HEK293T (cell line): Measurements from ENCODE around the gene LRP1B.

Experiments used
- CTCF ChIA-PET: fragments of 350-600 bp; formaldehyde crosslinking; extraction: SDS; loops from one replicate; lab custom pipeline; 2021; ENCODE audit warnings: antibody characterized with exemption, inconsistent platforms; lab: Yijun Ruan, JAX
- POLR2A ChIA-PET: fragments of 350-600 bp; formaldehyde crosslinking; extraction: SDS; loops from one replicate; lab custom pipeline; 2020; ENCODE audit warnings: antibody characterized with exemption, inconsistent platforms; lab: Yijun Ruan, JAX
- DNase-seq: peaks from one replicate; pipeline ENCODE4 v3.0.0; 2012; ENCODE audit warnings: mixed read lengths; ENCODE audit errors: extremely low spot score
- ARNT ChIP-seq: fragments of 450-650 bp; IDR thresholded peaks from 2 replicates; pipeline ENCODE4 v1.6.1; 2017; ENCODE audit warnings: mild to moderate bottlenecking
- BHLHE40 ChIP-seq: fragments of 450-650 bp; IDR thresholded peaks from 2 replicates; pipeline ENCODE4 v1.6.1; 2016; ENCODE audit warnings: mild to moderate bottlenecking, moderate library complexity, borderline replicate concordance
- CTBP1 ChIP-seq: fragments of 450-650 bp; IDR thresholded peaks from 2 replicates; pipeline ENCODE4 v1.6.1; 2016; ENCODE audit warnings: borderline replicate concordance
- ELF4 ChIP-seq: fragments of 450-650 bp; IDR thresholded peaks from 2 replicates; pipeline ENCODE4 v1.6.1; 2017; ENCODE audit warnings: antibody characterized with exemption
- FOXA1 ChIP-seq: fragments of 450-650 bp; IDR thresholded peaks from 2 replicates; pipeline ENCODE4 v1.6.1; 2016; ENCODE audit warnings: mild to moderate bottlenecking
- FOXK2 ChIP-seq: fragments of 450-650 bp; IDR thresholded peaks from 2 replicates; pipeline ENCODE4 v1.6.1; 2016; ENCODE audit warnings: mild to moderate bottlenecking
- FOXM1 ChIP-seq: fragments of 450-650 bp; IDR thresholded peaks from 2 replicates; pipeline ENCODE4 v1.6.1; 2017; ENCODE audit warnings: mild to moderate bottlenecking, borderline replicate concordance
- HDGF ChIP-seq: fragments of 450-650 bp; IDR thresholded peaks from 2 replicates; pipeline ENCODE4 v1.6.1; 2017; ENCODE audit warnings: antibody characterized with exemption, borderline replicate concordance
- L3MBTL2 ChIP-seq: fragments of 450-650 bp; conservative IDR thresholded peaks from 2 replicates; pipeline ENCODE4 v1.6.1; 2016; ENCODE audit warnings: mild to moderate bottlenecking
- LEF1 ChIP-seq: fragments of 450-650 bp; IDR thresholded peaks from 2 replicates; pipeline ENCODE4 v1.6.1; 2017; ENCODE audit warnings: mild to moderate bottlenecking, borderline replicate concordance
- NFRKB ChIP-seq: fragments of 450-650 bp; IDR thresholded peaks from 2 replicates; pipeline ENCODE4 v1.6.1; 2016; ENCODE audit warnings: mild to moderate bottlenecking, moderate library complexity
- SP1 ChIP-seq: fragments of 450-650 bp; IDR thresholded peaks from 2 replicates; pipeline ENCODE4 v1.6.1; 2017
- SUZ12 ChIP-seq: fragments of 450-650 bp; IDR thresholded peaks from 2 replicates; pipeline ENCODE4 v1.6.1; 2016; ENCODE audit warnings: mild to moderate bottlenecking
- TARDBP ChIP-seq: fragments of 450-650 bp; IDR thresholded peaks from 2 replicates; pipeline ENCODE4 v1.6.1; 2016
- ZNF384 ChIP-seq: fragments of 450-650 bp; IDR thresholded peaks from 2 replicates; pipeline ENCODE4 v1.6.1; 2016
- TF ChIP-seq, protein P1 (sequence below): fragments of 450-650 bp; IDR thresholded peaks from 2 replicates; pipeline ENCODE4 v1.6.1; 2016

The LRP1B gene

DNA sequence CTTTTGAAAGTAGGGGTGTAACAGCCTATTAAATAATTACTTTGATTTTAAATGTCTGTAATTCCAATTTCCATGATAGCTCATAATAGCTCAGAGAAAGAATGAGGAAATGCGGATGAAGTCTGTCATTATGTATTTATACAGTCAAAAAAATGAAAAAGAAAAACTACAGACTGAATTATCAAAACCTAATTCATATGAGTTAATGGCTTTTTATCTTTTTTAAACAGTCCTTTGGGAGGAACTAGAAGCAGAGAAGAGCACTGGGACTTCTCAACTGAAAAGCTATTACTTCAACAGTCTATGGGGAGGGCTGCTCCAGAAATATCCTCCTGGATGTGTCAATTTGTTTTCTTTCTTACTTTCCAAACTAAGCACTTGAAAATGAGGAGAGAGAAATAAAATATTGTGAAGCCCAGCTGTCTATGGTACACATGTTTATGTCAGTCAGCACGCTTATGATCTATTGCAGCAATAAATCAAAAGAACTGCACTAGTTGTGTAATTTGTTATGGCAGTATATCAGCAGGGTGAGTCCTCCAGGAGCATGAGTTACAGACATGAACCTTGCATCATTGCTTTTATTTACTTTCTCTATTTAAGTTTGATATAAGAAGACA, 1550.2 kb downstream of the LRP1B start:
- DNase-seq = peak; percentile 27
- CTCF ChIA-PET = interaction anchor here (0.6 kb wide), 1 partner anchor 28 kb away, joined by 4 read pairs; no protein-coding TSS in a partner anchor
- POLR2A ChIA-PET = no interaction called here
- TF ChIP-seq SP1 (no peak), SUZ12 (no peak), FOXK2 (peak; percentile 67; the same call in 1 of the 2 replicates), HDGF (no peak), LEF1 (peak; percentile 94), CTBP1 (peak; percentile 95), NFRKB (no peak), FOXM1 (no peak), ARNT (peak; percentile 87), ZNF384 (0 out of 2 replicates have a peak, but pooled peaks have one; percentile 9), BHLHE40 (no peak), TARDBP (no peak), L3MBTL2 (no peak), FOXA1 (0 out of 2 replicates have a peak, but pooled peaks have one; percentile 5), ELF4 (no peak)
- TF ChIP-seq, protein P1, sequence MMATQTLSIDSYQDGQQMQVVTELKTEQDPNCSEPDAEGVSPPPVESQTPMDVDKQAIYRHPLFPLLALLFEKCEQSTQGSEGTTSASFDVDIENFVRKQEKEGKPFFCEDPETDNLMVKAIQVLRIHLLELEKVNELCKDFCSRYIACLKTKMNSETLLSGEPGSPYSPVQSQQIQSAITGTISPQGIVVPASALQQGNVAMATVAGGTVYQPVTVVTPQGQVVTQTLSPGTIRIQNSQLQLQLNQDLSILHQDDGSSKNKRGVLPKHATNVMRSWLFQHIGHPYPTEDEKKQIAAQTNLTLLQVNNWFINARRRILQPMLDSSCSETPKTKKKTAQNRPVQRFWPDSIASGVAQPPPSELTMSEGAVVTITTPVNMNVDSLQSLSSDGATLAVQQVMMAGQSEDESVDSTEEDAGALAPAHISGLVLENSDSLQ = peak; percentile 98

DNA sequence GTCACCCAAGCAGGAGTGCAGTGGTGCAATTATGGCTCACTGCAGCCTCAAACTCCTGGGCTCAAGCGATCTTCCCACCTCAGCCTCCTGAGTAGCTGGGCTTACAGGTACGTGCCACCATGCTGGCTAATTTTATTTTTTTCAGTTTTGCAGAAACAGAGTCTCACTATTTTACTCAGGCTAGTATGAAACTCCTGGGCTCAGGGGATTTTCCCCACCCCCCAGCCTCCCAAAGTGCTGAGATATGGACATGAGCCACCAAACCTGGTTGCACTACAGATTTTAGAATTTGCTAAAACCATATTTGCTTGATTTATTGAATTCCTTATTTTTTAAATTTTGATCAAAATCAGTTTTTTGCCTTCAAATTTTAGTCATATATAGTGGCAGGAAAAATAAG, 1553.4 kb downstream of the LRP1B start:
- POLR2A ChIA-PET = no interaction called here
- CTCF ChIA-PET = no interaction called here

DNA sequence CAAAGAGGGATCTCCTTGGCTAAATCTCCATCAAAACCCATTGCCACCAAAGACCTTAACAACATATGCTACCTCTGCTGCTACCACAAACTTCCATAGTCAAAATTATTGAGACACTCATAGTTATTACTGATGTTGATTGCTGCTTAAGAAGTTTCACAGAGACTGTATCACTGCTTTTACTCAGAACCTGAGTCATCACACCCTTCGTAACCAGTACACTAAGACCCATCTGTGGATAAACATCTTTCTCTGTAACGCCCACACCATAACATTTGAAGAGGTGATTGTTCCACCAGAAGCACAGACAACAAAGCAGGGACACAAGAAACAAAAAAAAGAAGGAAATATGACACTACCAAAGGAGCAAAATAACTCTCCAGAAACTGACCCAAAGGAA, 1563.1 kb downstream of the LRP1B start:
- no peak for TF ChIP-seq HDGF
- TF ChIP-seq FOXK2 = no peak
- no peak for TF ChIP-seq FOXM1
- TF ChIP-seq NFRKB = no peak
- no peak for TF ChIP-seq ARNT
- no peak for TF ChIP-seq TARDBP
- TF ChIP-seq SUZ12 = no peak
- no peak for TF ChIP-seq LEF1
- TF ChIP-seq, protein P1 = no peak
- TF ChIP-seq SP1 = no peak
- no peak for TF ChIP-seq ZNF384
- no peak for TF ChIP-seq ELF4
- TF ChIP-seq BHLHE40 = no peak
- TF ChIP-seq FOXA1 = no peak
- TF ChIP-seq L3MBTL2 = no peak
- DNase-seq = no peak
- POLR2A ChIA-PET = no interaction called here
- CTCF ChIA-PET = no interaction called here

More for the DNA sequence above, 1553.4 kb downstream of the LRP1B start:
- no peak for TF ChIP-seq FOXK2
- TF ChIP-seq CTBP1 = no peak
- TF ChIP-seq FOXM1 = no peak
- no peak for TF ChIP-seq HDGF
- TF ChIP-seq ZNF384 = no peak
- TF ChIP-seq FOXA1 = no peak
- no peak for TF ChIP-seq SUZ12
- TF ChIP-seq, protein P1 = no peak
- TF ChIP-seq L3MBTL2 = no peak
- TF ChIP-seq LEF1 = no peak
- TF ChIP-seq ARNT = no peak
- no peak for TF ChIP-seq ELF4
- TF ChIP-seq TARDBP = no peak
- DNase-seq = no peak

DNA sequence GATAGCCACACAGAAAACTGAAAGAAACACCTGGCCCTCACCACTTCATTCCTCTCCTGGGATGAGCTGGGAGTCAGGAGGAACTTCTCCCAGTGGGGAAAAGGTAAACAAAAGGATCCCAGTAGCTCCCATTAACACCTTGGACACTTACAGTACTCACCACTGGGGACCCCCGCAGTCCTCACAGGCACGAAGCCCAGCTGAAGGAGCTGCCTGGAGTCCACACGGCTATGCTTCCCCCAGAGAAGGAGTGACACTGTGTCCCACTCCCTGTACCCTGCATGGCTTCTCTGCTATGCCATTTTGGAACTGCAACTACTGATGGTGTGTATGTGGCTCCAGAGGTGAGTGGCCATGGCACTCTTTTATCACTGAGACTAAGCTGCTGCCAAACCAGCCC, 1565.1 kb downstream of the LRP1B start:
- TF ChIP-seq L3MBTL2 (no peak), FOXK2 (no peak), LEF1 (no peak), ZNF384 (no peak), FOXA1 (no peak), SP1 (no peak), ELF4 (no peak), FOXM1 (no peak), TARDBP (no peak), BHLHE40 (no peak), CTBP1 (no peak), HDGF (no peak), ARNT (no peak), SUZ12 (no peak), NFRKB (no peak)
- TF ChIP-seq, protein P1 = no peak
- ChIA-PET POLR2A (no interaction called here), CTCF (interaction anchor here (0.9 kb wide), 1 partner anchor 14 kb away, joined by 3 read pairs; no protein-coding TSS in a partner anchor)
- no peak for DNase-seq

DNA sequence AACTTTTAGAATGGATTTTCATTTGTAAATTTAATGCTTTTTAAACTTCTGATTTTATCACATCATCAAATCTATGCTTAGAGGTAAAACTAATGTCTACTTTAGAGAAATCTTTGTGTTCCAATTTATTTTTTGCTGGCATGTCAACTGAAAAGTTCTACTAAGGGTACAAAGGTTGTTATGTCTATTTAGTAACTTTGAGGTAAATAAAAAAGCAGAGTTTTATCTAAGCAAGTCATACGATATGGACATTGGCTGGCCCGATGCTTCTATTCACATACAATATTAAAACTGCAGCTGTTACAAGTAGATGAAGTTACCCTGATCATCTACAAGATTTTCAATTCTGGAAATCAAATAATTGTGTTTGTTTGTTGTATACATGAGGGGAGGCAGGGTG, 1575.1 kb downstream of the LRP1B start:
- DNase-seq = no peak
- CTCF ChIA-PET = no interaction called here
- POLR2A ChIA-PET = no interaction called here
- TF ChIP-seq FOXM1 (no peak), ELF4 (no peak), TARDBP (no peak), ARNT (no peak), HDGF (no peak)
- TF ChIP-seq, protein P1 = no peak
